ENCODE results near the gene GPS2. TPM values are rescaled to one million over a fixed set of nuclear protein-coding genes. Genes with fewer than 3 reads are reported as not detected.

The GPS2 gene
- total and polyA plus RNA-seq, 2 donors (not counting 3 experiments of a cell fraction or from before 2014, with no cell fraction given) = 51.6 to 132 TPM

DNA sequence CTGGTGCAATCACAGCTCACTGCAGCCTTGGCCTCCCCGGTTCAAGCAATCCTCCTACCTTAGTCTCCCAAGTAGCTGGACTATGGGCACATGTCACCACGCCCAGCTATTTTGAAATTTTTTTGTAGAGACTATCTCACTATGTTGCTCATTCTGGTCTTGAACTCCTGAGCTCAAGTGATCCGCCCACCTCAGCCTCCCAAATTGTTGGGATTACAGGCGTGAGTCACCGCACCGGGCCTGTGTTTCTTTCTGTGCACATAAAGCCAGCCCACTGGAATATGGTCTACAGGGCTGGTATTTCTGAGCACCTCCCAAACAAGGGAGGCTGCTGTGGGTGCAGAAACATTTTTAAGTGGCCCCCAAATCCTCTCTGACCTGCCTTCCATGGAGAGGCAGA is 48.2 kb upstream of the GPS2 start:
- Histone ChIP-seq H3K4me1 (ENCODE audit: control insufficient read depth, extremely low read depth, insufficient read depth, low read length) (no peaks in the 10 kb centered on the region), H3K9me3 (replicated peaks; ENCODE audit: control insufficient read depth, insufficient read depth, low read length) (no peaks in the 10 kb centered on the region), H3K9ac (replicated peaks; ENCODE audit: extremely low read depth, insufficient read depth, low read length) (no peak overlapping the region), H3K4me2 (ENCODE audit: insufficient read depth, low read length) (no peak overlapping the region), H3K4me3 (replicated peaks in 1 of 3; ENCODE audit: insufficient read depth in 1 of 3, low read depth in 1 of 3, low read length in 3 of 3) (no peak overlapping the region), H4K20me1 (replicated peaks; ENCODE audit: control insufficient read depth, extremely low read depth, insufficient read depth, low read length) (no peaks in the 10 kb centered on the region), H3K36me3 (ENCODE audit: control insufficient read depth in 2 of 2, extremely low read depth in 1 of 2, insufficient read depth in 2 of 2, low read length in 2 of 2) (no peaks in the 10 kb centered on the region), H3K9me1 (replicated peaks; ENCODE audit: control insufficient read depth, extremely low read depth, insufficient read depth, low read length) (no peaks in the 10 kb centered on the region), H3K27ac (ENCODE audit: insufficient read depth, low read depth, low read length) (no peak overlapping the region), H3K79me2 (ENCODE audit: control insufficient read depth, insufficient read depth, low read length) (no peaks in the 10 kb centered on the region), H2AFZ (ENCODE audit: low read depth, low read length) (no peak overlapping the region), H3K27me3 (ENCODE audit: control insufficient read depth in 2 of 2, insufficient read depth in 2 of 2, low read length in 2 of 2) (peaks cover 0 to 3% of the 10 kb centered on the region in 2 experiments)
- BruUV-seq (replicated peaks) = no TSS peak
- ChIA-PET POLR2A (interaction anchor here (0.6 kb wide), 1 partner anchor 184 kb away, joined by 5 read pairs; no protein-coding TSS in a partner anchor), CTCF (interaction anchor here (1.1 to 1.7 kb wide), 3 partner anchors 9 to 197 kb away, joined by 3 to 9 read pairs (median 4); no protein-coding TSS in a partner anchor)
- dilution Hi-C loops (cut with MboI; ENCODE audit: extremely low pct_ligation_motif_present, low sequenced_read_pairs) = no loop called here
- DNase-seq (ENCODE audit: low read depth, low spot score) (no peak), FAIRE-seq (no peak)
- intact Hi-C loops (cut with micrococcal nuclease) = no loop called here
- no peak for TF ChIP-seq CTCF (IDR thresholded peaks at IDR 0.05; ENCODE audit: extremely low read depth in 1 of 2, insufficient read depth in 1 of 2, low read depth in 1 of 2, low read length in 2 of 2)
- TF ChIP-seq JUN (IDR thresholded peaks at IDR 0.05; ENCODE audit: borderline replicate concordance, insufficient read depth, insufficient read length, low read depth) = no peak
- no peak for TF ChIP-seq POLR2AphosphoS5 (IDR thresholded peaks at IDR 0.05; ENCODE audit: insufficient read depth, low read depth, low read length)
- TF ChIP-seq EZH2 (IDR thresholded peaks at IDR 0.05; ENCODE audit: borderline replicate concordance, low read depth, low read length, severe bottlenecking) = no peak
- TF ChIP-seq GATA2 (IDR thresholded peaks at IDR 0.05; ENCODE audit: insufficient read depth, insufficient read length, low read depth, low read length) = no peak
- no peak for TF ChIP-seq FOS (IDR thresholded peaks at IDR 0.05; ENCODE audit: borderline replicate concordance, insufficient read depth, low read length)
- no peak for TF ChIP-seq POLR2A (IDR thresholded peaks at IDR 0.05; ENCODE audit: low read depth, low read length)
- TF ChIP-seq, protein P1, sequence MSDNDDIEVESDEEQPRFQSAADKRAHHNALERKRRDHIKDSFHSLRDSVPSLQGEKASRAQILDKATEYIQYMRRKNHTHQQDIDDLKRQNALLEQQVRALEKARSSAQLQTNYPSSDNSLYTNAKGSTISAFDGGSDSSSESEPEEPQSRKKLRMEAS (IDR thresholded peaks at IDR 0.05; ENCODE audit: insufficient read depth, insufficient read length) = no peak
- TF ChIP-seq MYC (IDR thresholded peaks at IDR 0.05; ENCODE audit: low read depth, low read length) = no peak

All from endothelial cell of umbilical vein (primary cell).